Measurements from ENCODE around the gene MGMT.

The MGMT gene

GRCh38 chr10:129784291-129784690 lies 317.2 kb downstream of the MGMT start:
- peak; percentile 32 for DNase-seq

DNA sequence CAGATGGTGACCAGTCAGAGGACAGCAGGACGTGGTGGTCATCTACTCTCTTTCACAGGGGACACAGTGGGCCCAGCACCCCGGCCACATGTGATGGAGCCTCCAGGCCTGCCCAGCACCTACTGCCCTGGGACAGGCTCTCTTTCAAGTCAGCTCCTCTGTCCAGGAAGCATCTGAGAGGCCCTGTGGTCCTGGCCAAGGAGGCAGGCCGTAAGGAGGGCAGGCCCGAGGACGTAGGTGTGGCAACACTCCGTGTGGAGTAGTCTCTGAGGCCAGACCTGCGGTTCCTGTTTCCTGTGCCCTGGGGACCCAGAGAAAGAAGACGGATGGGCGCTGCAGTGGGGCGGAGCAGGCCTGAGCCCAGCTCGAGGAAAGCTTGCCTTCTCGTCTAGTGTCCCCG lies 317.9 kb downstream of the MGMT start:
- DNase-seq, result no peak

DNA sequence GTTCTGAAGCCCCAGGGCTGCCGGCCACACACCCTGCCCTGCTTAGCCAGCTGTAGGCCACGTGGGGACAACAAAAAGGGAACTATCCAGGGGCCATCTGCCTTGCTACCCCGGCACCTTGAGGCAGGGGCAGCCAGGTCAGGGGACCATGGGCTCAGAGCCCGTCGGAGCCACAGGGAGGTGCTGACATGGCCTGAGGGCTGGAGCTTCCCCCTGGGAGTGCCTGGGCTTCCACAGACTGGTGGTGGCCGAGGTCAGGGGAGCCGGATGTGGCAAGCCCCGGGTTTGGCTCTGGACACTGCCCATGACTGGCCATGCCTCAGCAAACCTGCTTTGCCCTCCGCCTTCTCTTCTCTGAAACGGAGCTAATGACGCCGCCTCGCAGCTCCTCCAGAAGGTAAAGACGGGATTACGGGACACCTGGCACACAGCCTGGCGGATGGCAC lies 318.5 kb downstream of the MGMT start:
- no peak for DNase-seq

- peak; percentile 43 for DNase-seq
These were observed 319.2 kb downstream of the MGMT start for GRCh38 chr10:129786216-129786615.

DNA sequence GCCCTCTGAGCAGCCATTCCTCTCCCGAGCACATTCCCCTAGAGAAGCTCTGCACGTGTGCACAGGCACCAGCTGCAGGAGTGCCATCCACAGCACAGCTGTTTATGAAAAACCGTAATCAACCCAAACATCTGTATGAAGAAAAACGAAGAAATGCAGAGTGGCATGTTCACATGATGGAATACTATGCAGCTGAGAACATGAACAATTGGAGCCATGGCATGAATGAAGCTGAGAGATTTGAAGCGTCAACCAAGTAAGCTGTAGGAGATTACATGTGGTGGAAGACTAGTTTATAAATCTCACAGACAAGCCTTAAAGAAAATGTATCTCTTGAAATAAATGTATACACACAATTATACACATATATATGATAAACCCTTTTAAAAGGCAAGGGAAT lies 320.5 kb downstream of the MGMT start:
- DNase-seq, result no peak

GRCh38 chr10:129788215-129788614 lies 321.2 kb downstream of the MGMT start:
- no peak for DNase-seq

- DNase-seq, result peak; percentile 65
These were observed 323.8 kb downstream of the MGMT start for GRCh38 chr10:129790715-129791446.

DNA sequence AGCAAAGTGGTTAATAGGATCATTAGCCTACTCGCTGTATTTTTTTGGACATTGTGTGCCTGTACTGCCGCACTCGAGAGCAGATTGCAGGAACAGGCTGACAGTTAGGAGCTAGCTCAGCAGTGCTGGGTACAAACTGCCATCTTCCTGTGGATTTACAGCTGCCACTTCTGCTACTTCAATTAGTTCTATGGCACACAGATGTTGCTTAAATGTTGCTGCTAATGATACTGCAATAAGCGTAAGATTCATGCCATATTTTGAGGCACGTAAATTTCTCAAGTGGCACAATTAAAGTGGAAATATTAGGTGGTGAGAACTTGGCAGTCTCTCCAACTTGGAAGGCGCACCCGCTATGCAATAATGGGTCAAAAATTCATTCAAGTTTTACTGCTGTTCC lies 325.1 kb downstream of the MGMT start:
- DNase-seq, result no peak

DNA sequence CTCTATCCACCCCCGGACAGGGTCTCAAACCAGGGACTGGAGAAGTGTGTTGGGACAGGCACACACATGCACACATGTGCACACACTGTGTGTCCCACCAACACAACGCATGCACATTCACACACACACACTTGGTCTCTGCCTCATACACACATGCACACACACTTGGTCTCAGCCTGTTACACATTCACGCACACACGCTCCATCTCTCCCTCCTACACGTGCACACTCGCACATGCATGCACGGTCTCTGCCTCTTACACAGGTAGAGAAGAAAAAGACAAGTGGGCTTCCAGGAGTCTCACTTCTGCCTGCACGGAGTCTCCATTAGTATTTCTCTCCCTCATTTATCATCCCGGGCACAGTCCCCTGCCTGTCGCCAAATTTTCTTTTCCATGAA lies 325.8 kb downstream of the MGMT start:
- DNase-seq, result no peak

DNA sequence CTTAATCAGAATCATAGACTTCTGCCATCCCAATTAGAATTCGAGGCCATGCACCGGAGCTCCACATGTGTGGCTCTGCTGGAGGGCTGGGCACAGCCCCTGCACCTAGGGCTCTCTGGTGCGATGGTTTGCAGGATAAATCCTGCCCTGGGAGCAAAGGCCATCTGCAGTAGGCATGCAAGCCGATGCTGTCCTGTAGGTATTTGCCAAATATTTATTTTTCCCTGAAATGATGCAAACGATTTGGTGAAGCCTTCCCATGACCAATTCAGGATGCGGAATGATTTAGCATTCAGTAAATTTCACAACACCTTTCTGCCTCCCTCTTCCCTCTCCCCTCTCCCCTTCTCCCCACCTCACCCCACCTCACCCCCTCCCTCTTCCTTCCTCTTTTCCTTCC lies 326.4 kb downstream of the MGMT start:
- DNase-seq, result no peak

GRCh38 chr10:129793996-129794395 lies 327.0 kb downstream of the MGMT start:
- no peak for DNase-seq

- no peak for DNase-seq
These were observed 329.8 kb downstream of the MGMT start for GRCh38 chr10:129796710-129797420.

GRCh38 chr10:129799942-129800341 lies 332.9 kb downstream of the MGMT start:
- DNase-seq, result no peak

DNA sequence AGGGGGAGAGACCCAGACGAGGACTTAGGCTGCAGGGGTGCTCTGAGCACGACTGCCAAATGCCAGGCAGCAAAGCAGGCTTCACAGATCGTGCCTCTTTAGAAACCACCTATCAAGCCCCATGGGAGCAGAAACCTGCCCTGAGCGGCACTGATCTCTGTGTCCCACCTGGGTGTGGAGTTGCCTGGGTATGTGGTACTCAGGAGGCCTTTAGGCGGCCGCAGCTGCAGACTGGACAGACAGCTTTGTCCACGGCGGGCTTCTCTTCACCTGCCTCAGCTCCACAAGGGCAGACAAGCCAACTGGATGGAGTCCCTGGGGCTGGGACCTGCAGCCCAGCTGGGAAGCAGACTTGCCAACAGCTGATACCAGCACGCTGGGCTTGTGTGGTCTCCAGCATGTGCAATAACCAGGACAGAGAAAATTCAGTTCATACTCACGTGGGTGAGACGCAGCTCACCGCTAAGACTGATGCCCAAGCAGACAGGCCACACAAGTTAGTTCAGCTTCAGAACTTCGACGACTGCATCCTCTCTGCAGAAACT lies 333.8 kb downstream of the MGMT start:
- no peak for DNase-seq

GRCh38 chr10:129807211-129807610 lies 340.2 kb downstream of the MGMT start:
- DNase-seq, result no peak

DNA sequence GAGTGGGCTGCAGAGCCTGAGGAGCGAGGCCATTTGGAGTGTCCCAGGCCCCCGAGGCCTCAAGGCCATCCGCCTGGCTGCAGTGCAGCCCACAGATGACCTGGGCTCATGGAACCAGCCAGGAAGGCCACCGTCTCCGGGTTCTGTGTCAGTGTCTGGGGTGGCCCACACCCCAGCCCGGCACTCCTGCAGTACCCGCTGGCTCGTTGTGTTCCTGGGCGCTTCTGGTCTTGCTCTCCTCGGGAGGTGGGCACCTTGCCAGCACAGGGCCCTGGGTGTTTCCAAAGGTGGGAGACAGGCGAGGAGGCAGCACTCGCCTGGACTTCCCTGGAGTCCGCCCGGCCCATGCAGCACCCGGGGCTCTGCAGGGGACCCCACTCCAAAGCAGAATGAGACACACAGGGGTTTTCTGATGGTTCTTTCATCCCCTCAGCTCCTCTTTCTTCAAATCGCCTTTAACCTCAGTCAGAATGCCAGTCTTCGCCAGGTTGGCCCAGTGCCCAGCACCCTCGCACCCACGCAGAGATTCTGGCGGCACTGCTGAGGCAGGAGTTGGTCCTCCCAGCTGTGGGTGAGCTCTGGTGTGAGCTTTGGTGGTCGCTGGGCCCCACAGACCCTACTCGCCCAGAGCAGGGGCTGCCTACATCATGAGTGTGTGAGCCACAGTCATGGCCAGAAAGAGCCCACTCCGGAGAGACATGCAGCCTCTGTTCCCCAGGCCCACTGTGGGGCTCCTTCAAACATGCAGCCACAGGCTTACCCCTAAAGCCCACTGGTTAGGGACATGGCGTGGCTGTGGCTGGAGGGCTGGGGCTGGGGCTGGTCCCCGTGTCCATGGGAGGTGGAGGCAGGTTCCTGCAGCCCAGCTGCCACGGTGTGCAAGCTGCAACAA lies 341.3 kb downstream of the MGMT start:
- DNase-seq, result no peak

- no peak for DNase-seq
These were observed 342.4 kb downstream of the MGMT start for GRCh38 chr10:129809431-129809830.

DNA sequence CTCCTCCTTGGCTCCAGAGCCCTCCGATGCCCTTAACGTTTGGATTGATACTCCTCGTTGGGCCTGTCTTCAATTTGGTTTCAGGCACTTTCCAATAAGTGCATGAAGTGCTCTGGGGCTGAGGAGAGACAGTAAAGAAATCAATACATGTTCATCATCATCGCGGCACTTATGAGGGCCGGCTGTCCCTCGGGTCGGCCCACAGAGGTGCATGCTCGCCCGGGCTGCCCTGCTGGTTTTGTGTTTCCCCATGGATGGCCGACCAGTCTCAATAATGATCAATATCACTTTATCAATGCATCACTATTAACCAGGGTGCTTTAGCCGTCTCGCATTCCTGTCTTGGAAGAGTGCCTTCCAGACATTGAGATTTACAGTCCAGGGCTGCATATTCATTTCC lies 342.8 kb downstream of the MGMT start:
- DNase-seq, result no peak

- no peak for DNase-seq
These were observed 344.2 kb downstream of the MGMT start for GRCh38 chr10:129811208-129811607.

DNA sequence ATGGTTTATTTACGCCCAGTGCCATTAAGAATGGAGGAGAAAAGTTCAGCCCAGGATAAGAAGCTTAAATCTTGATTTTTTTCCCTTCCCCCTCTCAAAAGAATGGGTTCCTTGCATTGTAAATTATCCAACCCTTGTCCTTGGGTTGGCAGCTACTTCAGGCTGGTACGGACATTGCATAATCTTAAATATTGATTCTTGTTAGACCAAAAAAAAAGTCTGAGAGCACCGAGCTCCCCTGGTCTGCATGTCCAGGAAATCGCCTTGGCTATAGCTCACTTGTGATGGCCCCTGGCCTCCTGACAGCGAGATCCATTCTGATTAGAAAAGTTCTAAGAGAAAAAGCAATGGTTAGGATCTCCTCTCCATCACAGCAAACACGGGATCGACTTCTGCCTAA lies 345.4 kb downstream of the MGMT start:
- no peak for DNase-seq

- no peak for DNase-seq
These were observed 347.9 kb downstream of the MGMT start for GRCh38 chr10:129814681-129815646.

All from NCI-H2029 (cell line).